ENCODE data around the gene LAMC1. TPM values are rescaled to one million over a fixed set of nuclear protein-coding genes. Genes with fewer than 3 reads are reported as not detected.

LAMC1 gene
- total RNA-seq, 1 experiment from 2014 or later, result 61.2 TPM

DNA sequence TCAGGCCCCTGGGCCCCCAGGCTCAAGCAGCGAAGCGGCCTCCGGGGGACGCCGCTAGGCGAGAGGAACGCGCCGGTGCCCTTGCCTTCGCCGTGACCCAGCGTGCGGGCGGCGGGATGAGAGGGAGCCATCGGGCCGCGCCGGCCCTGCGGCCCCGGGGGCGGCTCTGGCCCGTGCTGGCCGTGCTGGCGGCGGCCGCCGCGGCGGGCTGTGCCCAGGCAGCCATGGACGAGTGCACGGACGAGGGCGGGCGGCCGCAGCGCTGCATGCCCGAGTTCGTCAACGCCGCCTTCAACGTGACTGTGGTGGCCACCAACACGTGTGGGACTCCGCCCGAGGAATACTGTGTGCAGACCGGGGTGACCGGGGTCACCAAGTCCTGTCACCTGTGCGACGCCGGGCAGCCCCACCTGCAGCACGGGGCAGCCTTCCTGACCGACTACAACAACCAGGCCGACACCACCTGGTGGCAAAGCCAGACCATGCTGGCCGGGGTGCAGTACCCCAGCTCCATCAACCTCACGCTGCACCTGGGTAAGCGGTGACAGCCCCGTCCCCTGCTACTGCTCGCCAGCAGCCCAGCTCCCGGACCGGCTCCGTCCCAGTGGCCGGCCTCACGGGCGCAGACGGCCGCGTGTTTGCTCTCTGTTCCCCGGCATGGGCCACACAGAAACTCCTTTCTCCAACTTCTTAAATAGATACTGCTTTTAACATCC lies 539 bp downstream of the LAMC1 start (continued):
- TF ChIP-seq, protein P1, sequence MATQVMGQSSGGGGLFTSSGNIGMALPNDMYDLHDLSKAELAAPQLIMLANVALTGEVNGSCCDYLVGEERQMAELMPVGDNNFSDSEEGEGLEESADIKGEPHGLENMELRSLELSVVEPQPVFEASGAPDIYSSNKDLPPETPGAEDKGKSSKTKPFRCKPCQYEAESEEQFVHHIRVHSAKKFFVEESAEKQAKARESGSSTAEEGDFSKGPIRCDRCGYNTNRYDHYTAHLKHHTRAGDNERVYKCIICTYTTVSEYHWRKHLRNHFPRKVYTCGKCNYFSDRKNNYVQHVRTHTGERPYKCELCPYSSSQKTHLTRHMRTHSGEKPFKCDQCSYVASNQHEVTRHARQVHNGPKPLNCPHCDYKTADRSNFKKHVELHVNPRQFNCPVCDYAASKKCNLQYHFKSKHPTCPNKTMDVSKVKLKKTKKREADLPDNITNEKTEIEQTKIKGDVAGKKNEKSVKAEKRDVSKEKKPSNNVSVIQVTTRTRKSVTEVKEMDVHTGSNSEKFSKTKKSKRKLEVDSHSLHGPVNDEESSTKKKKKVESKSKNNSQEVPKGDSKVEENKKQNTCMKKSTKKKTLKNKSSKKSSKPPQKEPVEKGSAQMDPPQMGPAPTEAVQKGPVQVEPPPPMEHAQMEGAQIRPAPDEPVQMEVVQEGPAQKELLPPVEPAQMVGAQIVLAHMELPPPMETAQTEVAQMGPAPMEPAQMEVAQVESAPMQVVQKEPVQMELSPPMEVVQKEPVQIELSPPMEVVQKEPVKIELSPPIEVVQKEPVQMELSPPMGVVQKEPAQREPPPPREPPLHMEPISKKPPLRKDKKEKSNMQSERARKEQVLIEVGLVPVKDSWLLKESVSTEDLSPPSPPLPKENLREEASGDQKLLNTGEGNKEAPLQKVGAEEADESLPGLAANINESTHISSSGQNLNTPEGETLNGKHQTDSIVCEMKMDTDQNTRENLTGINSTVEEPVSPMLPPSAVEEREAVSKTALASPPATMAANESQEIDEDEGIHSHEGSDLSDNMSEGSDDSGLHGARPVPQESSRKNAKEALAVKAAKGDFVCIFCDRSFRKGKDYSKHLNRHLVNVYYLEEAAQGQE (IDR thresholded peaks at IDR 0.05; ENCODE audit: low read depth), result no peak
- TF ChIP-seq ELF1 (IDR thresholded peaks at IDR 0.05; ENCODE audit: borderline replicate concordance, low read depth), result no peak

DNA sequence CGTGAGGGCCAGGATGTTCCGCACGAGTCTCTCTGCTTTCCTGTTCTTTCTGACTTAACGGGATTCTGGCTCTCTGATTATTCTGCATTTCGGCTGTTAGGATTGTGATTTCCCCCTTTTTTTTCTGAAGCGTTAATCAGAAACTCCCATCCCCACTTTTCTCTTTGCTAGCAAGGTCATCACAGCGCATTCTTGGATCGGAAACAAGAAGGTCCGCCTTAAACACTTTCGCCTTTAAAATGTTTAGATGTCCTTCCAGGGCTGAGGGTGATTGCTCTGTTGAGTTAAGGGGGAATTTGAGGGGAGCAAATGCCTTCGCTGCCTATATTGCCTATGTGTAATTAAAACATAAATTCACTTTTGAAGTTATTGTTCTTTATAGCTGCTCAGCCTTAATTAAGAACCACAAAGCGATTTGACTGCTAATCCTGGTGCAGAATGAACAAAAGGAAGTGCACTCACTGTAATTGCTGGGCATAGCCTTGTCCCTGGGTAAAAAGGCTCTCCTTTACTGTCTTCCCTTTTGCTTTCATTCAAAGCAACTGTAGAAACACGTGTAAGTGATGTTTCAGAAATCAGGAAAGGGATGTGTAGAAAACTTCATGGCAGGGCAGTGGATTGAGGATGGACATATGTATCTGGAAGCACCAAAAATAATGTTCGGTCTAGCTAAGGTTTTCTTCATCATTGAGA lies 1.2 kb downstream of the LAMC1 start:
- ChIA-PET RAD21 (ENCODE audit: low non-redundant PET in 1 of 2, low total read pairs in 2 of 2, uncharacterized antibody in 2 of 2, unreplicated experiment in 2 of 2) (no interaction called here), CTCF (interaction anchor here (0.9 to 2.5 kb wide), 2 partner anchors 11 to 62 kb away, joined by 3 to 7 read pairs; no protein-coding TSS in a partner anchor), POLR2A (interaction anchor here (1.0 kb wide), 1 partner anchor 62 kb away, joined by 3 read pairs; no protein-coding TSS in a partner anchor)
- Histone ChIP-seq H3K4me2 (ENCODE audit: low read length) (peak overlapping the region; percentile 92), H3K4me3 (replicated peaks in 1 of 2; ENCODE audit: low read depth in 1 of 2, low read length in 2 of 2) (peak overlapping the region; percentile 62 to 76), H3K9me3 (ENCODE audit: control insufficient read depth in 1 of 2, insufficient read depth in 1 of 2, low read depth in 1 of 2, low read length in 2 of 2) (no peaks in the 10 kb centered on the region), H3K4me1 (ENCODE audit: control insufficient read depth in 1 of 2, insufficient read depth in 2 of 2, low read length in 2 of 2) (peaks cover 31 to 67% of the 10 kb centered on the region in 2 experiments), H2AFZ (ENCODE audit: low read depth, low read length, poor library complexity, severe bottlenecking) (no peak overlapping the region), H4K20me1 (ENCODE audit: insufficient read depth) (no peaks in the 10 kb centered on the region), H3K36me3 (ENCODE audit: control insufficient read depth in 1 of 2, insufficient read depth in 2 of 2, low read length in 2 of 2) (0 out of 4 replicates have a peak, but pooled peaks cover 0 to 6% of the 10 kb centered on the region in 2 experiments), H3K9me2 (ENCODE audit: insufficient read depth) (no peaks in the 10 kb centered on the region), H3K27me3 (ENCODE audit: insufficient read depth, low read length) (no peaks in the 10 kb centered on the region), H3K9ac (ENCODE audit: low read length) (peak overlapping the region; percentile 73), H3K79me2 (ENCODE audit: insufficient read depth, low read length) (peaks cover 49% of the 10 kb centered on the region), H3K27ac (ENCODE audit: low read depth, low read length) (peak overlapping the region; percentile 99)
- no peak for DNase-seq (ENCODE audit: low read depth, low spot score)
- TF ChIP-seq EGR1 (IDR thresholded peaks at IDR 0.05; ENCODE audit: low read depth), result no peak
- TF ChIP-seq SIN3A (IDR thresholded peaks at IDR 0.05; ENCODE audit: low read depth), result no peak
- intact Hi-C loops (cut with micrococcal nuclease), result loop anchor here (1.0 to 5.0 kb wide), 2 partner anchors 62 to 163 kb away; partner anchors contain the start of gene LAMC2
- no peak for ATAC-seq
- BruUV-seq (replicated peaks), result TSS peak; percentile 61

Data from HCT116 (cell line).